Measurements from ENCODE around the gene CTNNA3. TPM values are rescaled to one million over a fixed set of nuclear protein-coding genes. Genes with fewer than 3 reads are reported as not detected.

The CTNNA3 gene
- total and polyA plus RNA-seq, 5 experiments from 2014 or later, result not detected

GRCh38 chr10:66329147-66329546 is 1366.8 kb downstream of the CTNNA3 start:
- peaks cover 0 to 20% (median 6%) of the 10 kb centered on the region in 9 donors for H3K9me3 Mint-ChIP-seq
- no peaks in the 10 kb centered on the region for H3K27me3 Mint-ChIP-seq
- POLR2A ChIA-PET, result no interaction called here
- H3K4me3 Mint-ChIP-seq, result no peak overlapping the region
- no peaks in the 10 kb centered on the region for H3K4me1 Mint-ChIP-seq
- ATAC-seq, result no peak
- no peaks in the 10 kb centered on the region for H3K36me3 Mint-ChIP-seq
- no peak overlapping the region for H3K27ac Mint-ChIP-seq
- DNase-seq, result no peak

GRCh38 chr10:66326876-66327275 is 1369.1 kb downstream of the CTNNA3 start:
- no peaks in the 10 kb centered on the region for H3K4me1 Mint-ChIP-seq
- no peak for DNase-seq
- POLR2A ChIA-PET, result no interaction called here
- ATAC-seq, result no peak
- no peak overlapping the region for H3K27ac Mint-ChIP-seq
- no peaks in the 10 kb centered on the region for H3K27me3 Mint-ChIP-seq
- peaks cover 0 to 8% (median 3%) of the 10 kb centered on the region in 9 donors for H3K9me3 Mint-ChIP-seq
- no peak overlapping the region for H3K4me3 Mint-ChIP-seq
- no peaks in the 10 kb centered on the region for H3K36me3 Mint-ChIP-seq

GRCh38 chr10:66322777-66323176 is 1373.2 kb downstream of the CTNNA3 start:
- Mint-ChIP-seq H3K27me3 (no peaks in the 10 kb centered on the region), H3K4me1 (no peaks in the 10 kb centered on the region), H3K4me3 (no peak overlapping the region), H3K9me3 (peaks cover 0 to 9% (median 2%) of the 10 kb centered on the region in 9 donors), H3K27ac (no peak overlapping the region), H3K36me3 (no peaks in the 10 kb centered on the region)
- POLR2A ChIA-PET, result no interaction called here
- ATAC-seq (no peak), DNase-seq (no peak)

- POLR2A ChIA-PET, result no interaction called here
Observed at GRCh38 chr10:66321723-66322665, 1374.0 kb downstream of the CTNNA3 start.

GRCh38 chr10:66318761-66319160 is 1377.2 kb downstream of the CTNNA3 start:
- H3K4me3 Mint-ChIP-seq, result no peak overlapping the region
- no peaks in the 10 kb centered on the region for H3K36me3 Mint-ChIP-seq
- POLR2A ChIA-PET, result no interaction called here
- DNase-seq (no peak), ATAC-seq (no peak)
- H3K27me3 Mint-ChIP-seq, result no peaks in the 10 kb centered on the region
- H3K27ac Mint-ChIP-seq, result no peak overlapping the region
- no peaks in the 10 kb centered on the region for H3K4me1 Mint-ChIP-seq
- H3K9me3 Mint-ChIP-seq, result peaks cover 0 to 9% (median 0%) of the 10 kb centered on the region in 9 donors

More at GRCh38 chr10:66321723-66322665, 1374.0 kb downstream of the CTNNA3 start:
- Mint-ChIP-seq H3K9me3 (peaks cover 0 to 9% (median 2%) of the 10 kb centered on the region in 9 donors), H3K27ac (no peak overlapping the region), H3K36me3 (no peaks in the 10 kb centered on the region), H3K4me3 (no peak overlapping the region), H3K4me1 (no peaks in the 10 kb centered on the region), H3K27me3 (no peaks in the 10 kb centered on the region)
- ATAC-seq (no peak), DNase-seq (no peak)

- Mint-ChIP-seq H3K27ac (no peak overlapping the region), H3K9me3 (peaks cover 0 to 10% (median 3%) of the 10 kb centered on the region in 9 donors), H3K4me1 (no peaks in the 10 kb centered on the region), H3K27me3 (no peaks in the 10 kb centered on the region), H3K36me3 (no peaks in the 10 kb centered on the region), H3K4me3 (no peak overlapping the region)
- DNase-seq (no peak), ATAC-seq (no peak)
- POLR2A ChIA-PET, result no interaction called here
Observed at GRCh38 chr10:66307826-66308225, 1388.2 kb downstream of the CTNNA3 start.

GRCh38 chr10:66301078-66301477 is 1394.9 kb downstream of the CTNNA3 start:
- ATAC-seq (no peak), DNase-seq (no peak)
- Mint-ChIP-seq H3K4me1 (no peaks in the 10 kb centered on the region), H3K27ac (no peak overlapping the region), H3K4me3 (no peak overlapping the region), H3K27me3 (peaks cover 0 to 4% (median 0%) of the 10 kb centered on the region in 5 donors), H3K9me3 (peaks cover 0 to 4% (median 0%) of the 10 kb centered on the region in 9 donors), H3K36me3 (no peaks in the 10 kb centered on the region)
- POLR2A ChIA-PET, result no interaction called here

- H3K36me3 Mint-ChIP-seq, result no peaks in the 10 kb centered on the region
- no peak overlapping the region for H3K4me3 Mint-ChIP-seq
- peaks cover 0 to 4% (median 0%) of the 10 kb centered on the region in 9 donors for H3K9me3 Mint-ChIP-seq
- POLR2A ChIA-PET, result no interaction called here
- peaks cover 0 to 4% (median 0%) of the 10 kb centered on the region in 5 donors for H3K27me3 Mint-ChIP-seq
- DNase-seq (no peak), ATAC-seq (no peak)
- no peak overlapping the region for H3K27ac Mint-ChIP-seq
- no peaks in the 10 kb centered on the region for H3K4me1 Mint-ChIP-seq
Observed at GRCh38 chr10:66295602-66296001, 1400.4 kb downstream of the CTNNA3 start.

GRCh38 chr10:66294538-66294937 is 1401.5 kb downstream of the CTNNA3 start:
- H3K4me1 Mint-ChIP-seq, result no peaks in the 10 kb centered on the region
- H3K4me3 Mint-ChIP-seq, result no peak overlapping the region
- no peaks in the 10 kb centered on the region for H3K36me3 Mint-ChIP-seq
- no peak overlapping the region for H3K27ac Mint-ChIP-seq
- peaks cover 0 to 2% (median 0%) of the 10 kb centered on the region in 5 donors for H3K27me3 Mint-ChIP-seq
- POLR2A ChIA-PET, result no interaction called here
- DNase-seq (no peak), ATAC-seq (no peak)
- peaks cover 0 to 7% (median 0%) of the 10 kb centered on the region in 9 donors for H3K9me3 Mint-ChIP-seq

GRCh38 chr10:66292922-66293321 is 1403.1 kb downstream of the CTNNA3 start:
- no peak for DNase-seq
- Mint-ChIP-seq H3K27ac (no peak overlapping the region), H3K4me3 (no peak overlapping the region), H3K36me3 (no peaks in the 10 kb centered on the region), H3K9me3 (peaks cover 0 to 7% (median 0%) of the 10 kb centered on the region in 9 donors), H3K4me1 (no peaks in the 10 kb centered on the region), H3K27me3 (no peaks in the 10 kb centered on the region)
- POLR2A ChIA-PET, result no interaction called here
- ATAC-seq, result no peak

- no peaks in the 10 kb centered on the region for H3K27me3 Mint-ChIP-seq
- no peak overlapping the region for H3K4me3 Mint-ChIP-seq
- no peaks in the 10 kb centered on the region for H3K36me3 Mint-ChIP-seq
- no peak overlapping the region for H3K27ac Mint-ChIP-seq
- ATAC-seq (no peak), DNase-seq (no peak)
- POLR2A ChIA-PET, result no interaction called here
- H3K4me1 Mint-ChIP-seq, result no peaks in the 10 kb centered on the region
- peaks cover 0 to 7% (median 0%) of the 10 kb centered on the region in 9 donors for H3K9me3 Mint-ChIP-seq
Observed at GRCh38 chr10:66292456-66292855, 1403.5 kb downstream of the CTNNA3 start.

- H3K4me3 Mint-ChIP-seq, result no peak overlapping the region
- no peak for DNase-seq
- no peak for ATAC-seq
- H3K27me3 Mint-ChIP-seq, result no peaks in the 10 kb centered on the region
- no peaks in the 10 kb centered on the region for H3K4me1 Mint-ChIP-seq
- H3K27ac Mint-ChIP-seq, result no peak overlapping the region
- POLR2A ChIA-PET, result no interaction called here
- H3K9me3 Mint-ChIP-seq, result peaks cover 0 to 6% (median 0%) of the 10 kb centered on the region in 9 donors
- no peaks in the 10 kb centered on the region for H3K36me3 Mint-ChIP-seq
Observed at GRCh38 chr10:66291133-66291532, 1404.9 kb downstream of the CTNNA3 start.

GRCh38 chr10:66284621-66285020 is 1411.4 kb downstream of the CTNNA3 start:
- DNase-seq (no peak), ATAC-seq (no peak)
- no peak overlapping the region for H3K27ac Mint-ChIP-seq
- no peaks in the 10 kb centered on the region for H3K36me3 Mint-ChIP-seq
- no peak overlapping the region for H3K4me3 Mint-ChIP-seq
- peaks cover 0 to 3% (median 0%) of the 10 kb centered on the region in 9 donors for H3K9me3 Mint-ChIP-seq
- no peaks in the 10 kb centered on the region for H3K27me3 Mint-ChIP-seq
- H3K4me1 Mint-ChIP-seq, result no peaks in the 10 kb centered on the region
- POLR2A ChIA-PET, result no interaction called here

Data from naive thymus-derived CD8-positive, alpha-beta T cell (primary cell).